ENCODE data around the gene ANKEF1. TPM values are rescaled to one million over a fixed set of nuclear protein-coding genes. Genes with fewer than 3 reads are reported as not detected.
A peak's percentile ranks its signal among the peaks of the same experiment; 100 is the strongest.

The ANKEF1 gene
- total RNA-seq (1 to 10 TPM; 6.1 to 7.4 TPM), polyA plus RNA-seq (ENCODE audit: insufficient read length in 6 of 6) (1 to 10 TPM; 5.3 to 7.5 (median 6.3) TPM)
- long read RNA-seq, donor 1, full-length matches to known transcripts = 1 of 6 reads
- long read RNA-seq, donor 1, partial matches to known transcripts = 5 of 6 reads
- long read RNA-seq, donor 1, other reads (novel, unspliced or antisense) = 0 of 6 reads
- long read RNA-seq, donor 2, full-length matches to known transcripts = 1 of 1 reads
- long read RNA-seq, donor 2, partial matches to known transcripts = 0 of 1 reads
- long read RNA-seq, donor 2, other reads (novel, unspliced or antisense) = 0 of 1 reads
- long read RNA-seq, donor 3 = 0 reads
- long read RNA-seq, donor 4, partial matches to known transcripts = 7 of 7 reads
- long read RNA-seq, donor 4, other reads (novel, unspliced or antisense) = 0 of 7 reads
- long read RNA-seq, donor 5, full-length matches to known transcripts = 3 of 3 reads
- long read RNA-seq, donor 5, partial matches to known transcripts = 0 of 3 reads
- long read RNA-seq, donor 5, other reads (novel, unspliced or antisense) = 0 of 3 reads
- long read RNA-seq, donor 6 = 0 reads
- long read RNA-seq, donor 7 = 0 reads
- long read RNA-seq, donor 8, full-length matches to known transcripts = 1 of 1 reads
- long read RNA-seq, donor 8, partial matches to known transcripts = 0 of 1 reads
- long read RNA-seq, donor 8, other reads (novel, unspliced or antisense) = 0 of 1 reads
- long read RNA-seq, donor 9 = 0 reads
- long read RNA-seq, donor 10, partial matches to known transcripts = 0 of 1 reads
- long read RNA-seq, donor 10, other reads (novel, unspliced or antisense) = 1 of 1 reads
- long read RNA-seq, donor 11 = 0 reads
- long read RNA-seq, donor 12 = 0 reads

- Histone ChIP-seq H3K27me3 (no peaks in the 10 kb centered on the region), H3K4me3 (peak within 1 kb of the TSS; percentile 55 to 67), H3K27ac (peak within 1 kb of the TSS; percentile 39 to 74), H3K36me3 (no peaks in the 10 kb centered on the region), H3K4me1 (peaks cover 0 to 5% of the 10 kb centered on the region in 2 donors), H3K9me3 (no peaks in the 10 kb centered on the region)
- intact Hi-C loops (cut with DNase I) = no loop called here
- DNase-seq (peak; percentile 57 to 94 (median 86)), ATAC-seq (peak; percentile 100)
- no peak for TF ChIP-seq CTCF (IDR thresholded peaks at IDR 0.05)
These were observed at the start of gene ANKEF1 for GRCh38 chr20:10034717-10035571. TSS of gene ANKEF1 (plus strand) at chr20:10034987. CDS start at chr20:10038302, 3,315 bp downstream.

- Histone ChIP-seq H3K9me3 (no peaks in the 10 kb centered on the region), H3K4me3 (no peak overlapping the region), H3K36me3 (no peaks in the 10 kb centered on the region), H3K4me1 (peaks cover 0 to 28% of the 10 kb centered on the region in 2 donors), H3K27me3 (no peaks in the 10 kb centered on the region), H3K27ac (no peak overlapping the region)
- intact Hi-C loops (cut with DNase I) = no loop called here
- TF ChIP-seq CTCF (IDR thresholded peaks at IDR 0.05) = no peak
- no peak for ATAC-seq
- DNase-seq = no peak
These were observed 49.5 kb upstream of the ANKEF1 start for GRCh38 chr20:9985281-9985680.

- no peaks in the 10 kb centered on the region for H3K9me3 ChIP-seq
- TF ChIP-seq CTCF (IDR thresholded peaks at IDR 0.05) = no peak
- H3K27me3 ChIP-seq = no peaks in the 10 kb centered on the region
- no peak for DNase-seq
- H3K4me1 ChIP-seq = peaks cover 0 to 28% of the 10 kb centered on the region in 2 donors
- ATAC-seq = peak; percentile 24
- H3K36me3 ChIP-seq = no peaks in the 10 kb centered on the region
- H3K4me3 ChIP-seq = no peak overlapping the region
- intact Hi-C loops (cut with DNase I) = no loop called here
- H3K27ac ChIP-seq = no peak overlapping the region
These were observed 49.0 kb upstream of the ANKEF1 start for GRCh38 chr20:9985773-9986172.

GRCh38 chr20:9989066-9989724 is 45.6 kb upstream of the ANKEF1 start:
- no peaks in the 10 kb centered on the region for H3K9me3 ChIP-seq
- TF ChIP-seq CTCF (IDR thresholded peaks at IDR 0.05) = no peak
- H3K4me3 ChIP-seq = no peak overlapping the region
- ATAC-seq (peak; percentile 88), DNase-seq (peak in 2 of 4 donors; percentile 76 to 86)
- no peaks in the 10 kb centered on the region for H3K27me3 ChIP-seq
- intact Hi-C loops (cut with DNase I) = no loop called here
- H3K27ac ChIP-seq = peak overlapping the region; percentile 64 to 67
- H3K4me1 ChIP-seq = peaks cover 0 to 18% of the 10 kb centered on the region in 2 donors
- no peaks in the 10 kb centered on the region for H3K36me3 ChIP-seq
